Mesendoderm (in vitro differentiated cells): ENCODE results near the gene CCDC182.

Experiments used
- DNase-seq: peaks from one replicate; pipeline ENCODE4 v3.0.0; 2013
- H2AK5ac ChIP-seq: 2 replicates; pipeline ENCODE4 v1.6.1; 2013; ENCODE audit warnings: low read length, inconsistent platforms
- H2BK120ac ChIP-seq: 2 replicates; pipeline ENCODE4 v1.6.1; 2013; ENCODE audit warnings: low read depth, mild to moderate bottlenecking, low read length, moderate library complexity, mixed read lengths
- H2BK15ac ChIP-seq: replicated peaks from 2 replicates; pipeline ENCODE4 v1.6.1; 2013; ENCODE audit warnings: low read depth, mild to moderate bottlenecking, moderate library complexity
- H2BK5ac ChIP-seq: 2 replicates; pipeline ENCODE4 v1.6.1; 2013; ENCODE audit warnings: low read length, inconsistent platforms
- H3K18ac ChIP-seq: 2 replicates; pipeline ENCODE4 v1.6.1; 2013; ENCODE audit warnings: mild to moderate bottlenecking, low read length, mixed read lengths
- H3K23ac ChIP-seq: one replicate; pipeline ENCODE4 v1.6.1; 2013; ENCODE audit warnings: low read length
- H3K27ac ChIP-seq: 2 replicates; pipeline ENCODE4 v1.5.1; 2013; ENCODE audit warnings: low read depth, mild to moderate bottlenecking, inconsistent platforms, low read length, moderate library complexity
- H3K27me3 ChIP-seq: 2 replicates; pipeline ENCODE4 v1.6.1; 2013; ENCODE audit warnings: low read length, control low read depth, mild to moderate bottlenecking, inconsistent platforms; ENCODE audit not compliant: insufficient read depth, poor library complexity
- H3K36me3 ChIP-seq: 2 replicates; pipeline ENCODE4 v1.6.1; 2013; ENCODE audit warnings: low read length, inconsistent platforms; ENCODE audit not compliant: control insufficient read depth, insufficient read depth
- H3K4ac ChIP-seq: one replicate; pipeline ENCODE4 v1.6.1; 2013; ENCODE audit warnings: low read depth, mild to moderate bottlenecking, low read length, moderate library complexity
- H3K4me1 ChIP-seq: 2 replicates; pipeline ENCODE4 v1.6.1; 2013; ENCODE audit warnings: low read depth, low read length, inconsistent platforms; ENCODE audit not compliant: control insufficient read depth
- H3K4me2 ChIP-seq: 2 replicates; pipeline ENCODE4 v1.6.1; 2013; ENCODE audit warnings: low read length
- H3K4me3 ChIP-seq: 2 replicates; pipeline ENCODE4 v1.5.1; 2013; ENCODE audit warnings: mild to moderate bottlenecking, low read length
- H3K56ac ChIP-seq: one replicate; pipeline ENCODE4 v1.6.1; 2013; ENCODE audit warnings: low read length
- H3K79me1 ChIP-seq: 2 replicates; pipeline ENCODE4 v1.6.1; 2013; ENCODE audit warnings: low read length, inconsistent platforms
- H3K79me2 ChIP-seq: 2 replicates; pipeline ENCODE4 v1.6.1; 2013; ENCODE audit warnings: mild to moderate bottlenecking, low read length; ENCODE audit not compliant: control insufficient read depth, insufficient read depth
- H3K9ac ChIP-seq: 2 replicates; pipeline ENCODE4 v1.6.1; 2013; ENCODE audit warnings: low read length, inconsistent platforms
- H4K5ac ChIP-seq: one replicate; pipeline ENCODE4 v1.6.1; 2013; ENCODE audit warnings: low read length
- H4K8ac ChIP-seq: one replicate; pipeline ENCODE4 v1.6.1; 2013; ENCODE audit warnings: low read depth, mild to moderate bottlenecking, control low read depth, low read length, moderate library complexity
- WGBS: extraction: QIAGEN DNeasy Blood & Tissue Kit; methylation state at CpG from one replicate; pipeline ENCODE4 v1.1.7; 2013; ENCODE audit warnings: low lambda C conversion rate, missing lambda C conversion rate; ENCODE audit not compliant: insufficient coverage; ENCODE audit errors: extremely low coverage; 5-methylcytosine and 5-hydroxymethylcytosine counted together

CCDC182 gene

DNA sequence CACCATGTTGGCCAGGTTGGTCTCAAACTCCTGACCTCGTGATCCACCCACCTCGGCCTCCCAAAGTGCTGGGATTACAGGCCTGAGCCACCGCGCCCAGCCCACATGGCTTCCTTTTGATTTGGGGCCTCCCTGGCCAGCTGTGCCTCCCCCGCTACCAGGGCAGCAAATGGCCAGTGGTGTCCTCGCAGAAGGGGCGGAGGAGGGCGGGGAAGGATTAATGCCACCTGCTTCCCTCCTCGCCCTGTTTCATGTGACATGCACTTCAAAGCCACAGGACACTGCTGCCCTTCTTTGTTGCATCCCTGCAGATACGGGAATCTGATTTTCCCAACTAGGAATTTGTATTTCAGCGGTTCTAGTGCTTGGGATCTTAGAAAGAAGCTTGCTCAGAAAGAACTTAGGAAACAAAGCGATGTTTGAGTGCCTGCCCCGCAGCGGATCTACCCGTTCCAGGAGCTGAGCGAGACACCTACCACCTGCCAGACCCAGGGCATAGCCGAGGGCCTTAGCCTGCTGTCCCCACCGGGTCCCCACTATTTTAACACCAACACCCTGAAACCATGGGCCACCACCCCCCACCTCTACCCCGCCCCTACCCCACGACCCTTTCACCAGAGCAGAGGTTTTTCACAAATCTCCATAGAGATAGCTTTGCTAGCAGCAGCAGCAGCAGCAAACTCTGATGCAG lies 37.7 kb upstream of the CCDC182 start:
- Histone ChIP-seq H3K27me3 (no peaks in the 10 kb centered on the region), H2AK5ac (no peak overlapping the region), H3K23ac (no peak overlapping the region), H3K79me2 (no peaks in the 10 kb centered on the region), H3K79me1 (no peaks in the 10 kb centered on the region), H3K4me1 (peaks cover 7% of the 10 kb centered on the region), H2BK15ac (no peak overlapping the region), H4K8ac (no peak overlapping the region), H3K4me2 (no peak overlapping the region), H2BK5ac (no peak overlapping the region), H3K18ac (peak overlapping the region; percentile 44), H3K4me3 (no peak overlapping the region), H2BK120ac (no peak overlapping the region), H3K9ac (no peak overlapping the region), H3K4ac (no peak overlapping the region), H3K56ac (peak overlapping the region; percentile 53), H3K27ac (no peak overlapping the region), H4K5ac (no peak overlapping the region), H3K36me3 (no peaks in the 10 kb centered on the region)
- DNase-seq, result peak; percentile 26
- no CpG with 5 or more reads among the region's 20 CpGs for WGBS

DNA sequence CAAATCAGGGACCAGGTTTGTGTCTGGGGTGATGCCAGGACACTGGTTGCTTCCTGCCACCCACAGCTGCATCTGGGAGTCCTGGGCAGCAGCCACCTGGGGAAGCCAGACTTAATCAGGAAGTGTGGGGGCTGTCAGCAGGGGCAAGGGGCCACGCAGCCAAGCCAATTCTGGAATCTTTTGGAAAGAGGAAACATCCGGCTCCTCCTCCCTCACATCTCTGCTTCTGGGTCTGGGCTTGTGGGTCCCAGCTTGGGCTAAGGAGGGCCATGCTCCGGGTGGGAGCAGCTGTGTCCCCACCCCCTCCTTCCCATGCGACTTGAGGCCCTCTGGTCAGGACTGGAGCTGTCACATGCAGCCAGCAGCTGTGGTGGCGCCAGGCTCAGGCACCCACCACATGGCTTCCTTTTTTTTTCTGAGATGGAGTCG lies 37.0 kb upstream of the CCDC182 start:
- no peak overlapping the region for H2AK5ac ChIP-seq
- no peak overlapping the region for H3K27ac ChIP-seq
- no peak overlapping the region for H4K5ac ChIP-seq
- H3K56ac ChIP-seq, result peak overlapping the region; percentile 63
- no peak overlapping the region for H3K4me2 ChIP-seq
- peaks cover 7% of the 10 kb centered on the region for H3K4me1 ChIP-seq
- H3K4ac ChIP-seq, result no peak overlapping the region
- WGBS, result no CpG with 5 or more reads among the region's 6 CpGs
- no peak overlapping the region for H3K18ac ChIP-seq
- no peak overlapping the region for H2BK120ac ChIP-seq
- no peak overlapping the region for H3K23ac ChIP-seq
- H3K4me3 ChIP-seq, result no peak overlapping the region
- H3K79me2 ChIP-seq, result no peaks in the 10 kb centered on the region
- no peak overlapping the region for H4K8ac ChIP-seq
- no peak overlapping the region for H2BK5ac ChIP-seq
- no peaks in the 10 kb centered on the region for H3K79me1 ChIP-seq
- no peak overlapping the region for H2BK15ac ChIP-seq
- DNase-seq, result peak; percentile 23
- H3K9ac ChIP-seq, result peak overlapping the region; percentile 13
- no peaks in the 10 kb centered on the region for H3K27me3 ChIP-seq
- no peaks in the 10 kb centered on the region for H3K36me3 ChIP-seq

DNA sequence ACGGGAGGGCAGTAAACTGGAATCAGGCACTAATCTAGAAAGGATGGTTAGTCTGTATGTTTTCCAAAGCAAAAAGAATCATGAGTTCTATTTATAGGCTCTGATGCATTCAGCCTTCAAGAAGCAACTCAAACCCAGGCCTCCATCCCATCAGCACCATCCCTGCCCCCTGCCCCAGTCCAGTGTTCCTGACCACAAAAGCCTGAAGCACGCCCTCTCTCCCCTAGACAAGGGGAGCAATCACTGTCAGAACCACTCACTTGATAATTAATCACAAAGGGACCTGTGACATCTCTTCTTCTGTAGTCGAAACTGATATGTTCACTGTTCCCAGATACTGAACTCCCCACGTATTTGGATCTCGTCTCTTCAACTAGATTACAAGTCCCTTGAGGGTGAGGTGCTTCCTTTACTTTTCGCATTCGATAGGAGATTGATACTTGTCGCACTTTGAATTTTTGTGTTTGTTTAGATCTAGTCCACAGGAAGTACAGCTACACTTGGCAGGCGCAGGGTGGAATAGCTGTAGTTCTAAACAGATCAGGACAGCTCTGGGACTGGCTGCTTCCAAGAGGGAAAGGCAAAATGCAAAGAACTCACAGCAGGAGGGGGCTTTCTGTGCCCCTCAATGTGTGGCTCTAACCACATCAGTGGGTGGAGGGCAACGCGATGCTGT lies 36.4 kb upstream of the CCDC182 start:
- no peak for DNase-seq

DNA sequence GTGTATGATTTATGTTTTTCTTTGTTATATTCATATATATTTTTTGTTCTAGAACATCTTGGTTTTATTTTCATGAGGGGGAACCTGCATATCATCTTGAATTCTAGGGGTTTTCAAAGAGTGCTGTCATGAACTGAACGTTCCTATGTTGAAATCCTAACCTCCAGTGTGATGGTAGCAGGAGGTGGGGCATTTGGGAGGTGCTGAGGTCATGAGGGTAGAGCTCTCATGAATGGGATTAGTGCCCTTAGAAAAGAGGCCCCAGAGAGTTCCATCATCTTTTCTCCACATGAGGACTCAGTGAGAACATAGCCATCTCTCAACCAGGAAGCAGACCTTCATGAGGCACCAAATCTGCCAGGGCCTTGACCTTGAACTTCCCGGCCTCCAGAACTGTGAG lies 34.6 kb upstream of the CCDC182 start:
- no peak overlapping the region for H3K23ac ChIP-seq
- H3K27ac ChIP-seq, result no peak overlapping the region
- no peaks in the 10 kb centered on the region for H3K27me3 ChIP-seq
- no peak overlapping the region for H3K4me2 ChIP-seq
- no peak overlapping the region for H3K56ac ChIP-seq
- no peak overlapping the region for H4K8ac ChIP-seq
- no peak overlapping the region for H2BK15ac ChIP-seq
- peaks cover 7% of the 10 kb centered on the region for H3K4me1 ChIP-seq
- H3K4me3 ChIP-seq, result no peak overlapping the region
- H3K9ac ChIP-seq, result no peak overlapping the region
- H3K79me1 ChIP-seq, result no peaks in the 10 kb centered on the region
- no peak overlapping the region for H3K4ac ChIP-seq
- H4K5ac ChIP-seq, result no peak overlapping the region
- H2BK120ac ChIP-seq, result no peak overlapping the region
- no peaks in the 10 kb centered on the region for H3K36me3 ChIP-seq
- no peak overlapping the region for H2BK5ac ChIP-seq
- H2AK5ac ChIP-seq, result no peak overlapping the region
- H3K18ac ChIP-seq, result no peak overlapping the region
- WGBS, result no CpG with 5 or more reads among the region's 2 CpGs
- H3K79me2 ChIP-seq, result no peaks in the 10 kb centered on the region
- no peak for DNase-seq

More for the DNA sequence above, 36.4 kb upstream of the CCDC182 start:
- H3K27me3 ChIP-seq, result no peaks in the 10 kb centered on the region
- H3K56ac ChIP-seq, result peak overlapping the region; percentile 63
- H3K23ac ChIP-seq, result no peak overlapping the region
- no peaks in the 10 kb centered on the region for H3K36me3 ChIP-seq
- no peak overlapping the region for H2BK15ac ChIP-seq
- H3K4me1 ChIP-seq, result peaks cover 7% of the 10 kb centered on the region
- no peak overlapping the region for H3K4me3 ChIP-seq
- H2AK5ac ChIP-seq, result no peak overlapping the region
- H3K27ac ChIP-seq, result no peak overlapping the region
- no peaks in the 10 kb centered on the region for H3K79me2 ChIP-seq
- no CpG with 5 or more reads among the region's 11 CpGs for WGBS
- H3K18ac ChIP-seq, result no peak overlapping the region
- no peak overlapping the region for H2BK120ac ChIP-seq
- no peak overlapping the region for H3K9ac ChIP-seq
- no peak overlapping the region for H3K4ac ChIP-seq
- no peak overlapping the region for H4K8ac ChIP-seq
- no peak overlapping the region for H2BK5ac ChIP-seq
- H3K79me1 ChIP-seq, result no peaks in the 10 kb centered on the region
- no peak overlapping the region for H3K4me2 ChIP-seq
- no peak overlapping the region for H4K5ac ChIP-seq

DNA sequence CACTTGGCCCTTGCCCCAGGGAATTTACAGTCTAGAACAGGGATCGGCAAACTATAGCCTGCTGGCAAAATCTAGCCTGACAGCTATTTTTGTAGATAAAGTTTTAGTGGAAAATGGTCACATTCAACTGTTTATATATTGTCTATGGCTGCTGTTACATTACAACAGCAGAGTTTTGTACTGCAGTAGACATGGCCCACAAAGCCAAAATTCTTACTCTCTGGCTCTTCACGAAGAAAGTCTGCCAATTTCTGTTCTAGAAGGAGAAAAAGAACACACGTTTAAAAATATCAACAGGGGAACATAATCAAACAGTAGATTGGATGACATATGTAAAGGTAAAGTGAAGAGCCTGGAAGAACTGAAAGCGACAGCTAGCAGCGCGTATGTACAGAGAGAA lies 33.2 kb upstream of the CCDC182 start:
- H2AK5ac ChIP-seq, result no peak overlapping the region
- H4K5ac ChIP-seq, result no peak overlapping the region
- no peak overlapping the region for H3K56ac ChIP-seq
- H3K36me3 ChIP-seq, result no peaks in the 10 kb centered on the region
- H3K79me2 ChIP-seq, result no peaks in the 10 kb centered on the region
- no peak overlapping the region for H4K8ac ChIP-seq
- peaks cover 7% of the 10 kb centered on the region for H3K4me1 ChIP-seq
- no peak overlapping the region for H3K9ac ChIP-seq
- no peak overlapping the region for H2BK5ac ChIP-seq
- DNase-seq, result no peak
- no peak overlapping the region for H2BK120ac ChIP-seq
- no CpG with 5 or more reads among the region's 6 CpGs for WGBS
- no peak overlapping the region for H3K4me2 ChIP-seq
- no peak overlapping the region for H3K27ac ChIP-seq
- no peaks in the 10 kb centered on the region for H3K79me1 ChIP-seq
- no peak overlapping the region for H3K4me3 ChIP-seq
- no peak overlapping the region for H3K18ac ChIP-seq
- H2BK15ac ChIP-seq, result no peak overlapping the region
- no peak overlapping the region for H3K23ac ChIP-seq
- no peaks in the 10 kb centered on the region for H3K27me3 ChIP-seq
- H3K4ac ChIP-seq, result no peak overlapping the region
